MM.1S (cell line): ENCODE data around the gene P2RX3.

Source experiments
- DNase-seq: peaks from one replicate; pipeline ENCODE4 v3.0.0-alpha.2; 2015
- H2AFZ ChIP-seq: fragments of 300-600 bp; sonication (generic); 2 replicates; pipeline ENCODE4 v1.6.0; 2016; ENCODE audit warnings: antibody characterized with exemption, low read length
- H3F3A ChIP-seq: fragments of 300-600 bp; sonication (generic); 2 replicates; pipeline ENCODE4 v1.6.1; 2016; ENCODE audit warnings: mild to moderate bottlenecking, antibody characterized with exemption, low read length, moderate library complexity, mixed read lengths; ENCODE audit not compliant: insufficient read depth
- H3K27ac ChIP-seq: fragments of 300-600 bp; sonication (generic); 2 replicates; pipeline ENCODE4 v1.5.1; 2016; ENCODE audit warnings: mild to moderate bottlenecking, low read length
- H3K27me3 ChIP-seq: fragments of 300-600 bp; sonication (generic); replicated peaks from 2 replicates; pipeline ENCODE4 v1.6.0; 2016; ENCODE audit warnings: low read length; ENCODE audit not compliant: insufficient read depth
- H3K36me3 ChIP-seq: fragments of 300-600 bp; sonication (generic); replicated peaks from 2 replicates; pipeline ENCODE4 v1.6.1; 2016; ENCODE audit warnings: mild to moderate bottlenecking, low read length, mixed read lengths; ENCODE audit not compliant: insufficient read depth
- H3K4me1 ChIP-seq: fragments of 300-600 bp; sonication (generic); 2 replicates; pipeline ENCODE4 v1.6.1; 2016; ENCODE audit warnings: low read length, mixed read lengths
- H3K4me2 ChIP-seq: fragments of 300-600 bp; sonication (generic); 2 replicates; pipeline ENCODE4 v1.6.0; 2016; ENCODE audit warnings: low read depth, low read length
- H3K4me3 ChIP-seq: fragments of 300-600 bp; sonication (generic); 2 replicates; pipeline ENCODE4 v1.5.1; 2016; ENCODE audit warnings: low read length, mixed read lengths
- H3K79me2 ChIP-seq: fragments of 300-600 bp; sonication (generic); 2 replicates; pipeline ENCODE4 v1.6.1; 2016; ENCODE audit warnings: mixed run types, low read length, mixed read lengths
- H3K9ac ChIP-seq: fragments of 300-600 bp; sonication (generic); 2 replicates; pipeline ENCODE4 v1.6.1; 2016; ENCODE audit warnings: low read length, mixed read lengths
- H3K9me2 ChIP-seq: fragments of 300-600 bp; sonication (generic); replicated peaks from 2 replicates; pipeline ENCODE4 v1.6.1; 2016; ENCODE audit warnings: mild to moderate bottlenecking, low read length, mixed read lengths; ENCODE audit not compliant: insufficient read depth
- H3K9me3 ChIP-seq: fragments of 300-600 bp; sonication (generic); replicated peaks from 2 replicates; pipeline ENCODE4 v1.6.1; 2016; ENCODE audit warnings: mild to moderate bottlenecking, low read length, mixed read lengths; ENCODE audit not compliant: insufficient read depth
- H4K20me1 ChIP-seq: fragments of 300-600 bp; sonication (generic); 2 replicates; pipeline ENCODE4 v1.6.1; 2016; ENCODE audit warnings: mild to moderate bottlenecking, low read length, moderate library complexity, mixed read lengths; ENCODE audit not compliant: insufficient read depth
- EZH2 ChIP-seq: fragments of 300-600 bp; sonication (generic); optimal IDR thresholded peaks from 2 replicates; pipeline ENCODE3; 2017; ENCODE audit warnings: low read depth, mild to moderate bottlenecking, antibody characterized with exemption, low read length, mixed read lengths
- EZH2phosphoT487 ChIP-seq: fragments of 300-600 bp; sonication (generic); IDR thresholded peaks from 2 replicates; pipeline ENCODE4 v1.6.1; 2018; ENCODE audit warnings: antibody characterized with exemption, low read length
- TF ChIP-seq, protein P1 (sequence below): fragments of 300-600 bp; sonication (generic); IDR thresholded peaks from 2 replicates; pipeline ENCODE4 v1.5.1; 2016; ENCODE audit warnings: antibody characterized with exemption, low read length, mixed read lengths

Gene P2RX3

DNA sequence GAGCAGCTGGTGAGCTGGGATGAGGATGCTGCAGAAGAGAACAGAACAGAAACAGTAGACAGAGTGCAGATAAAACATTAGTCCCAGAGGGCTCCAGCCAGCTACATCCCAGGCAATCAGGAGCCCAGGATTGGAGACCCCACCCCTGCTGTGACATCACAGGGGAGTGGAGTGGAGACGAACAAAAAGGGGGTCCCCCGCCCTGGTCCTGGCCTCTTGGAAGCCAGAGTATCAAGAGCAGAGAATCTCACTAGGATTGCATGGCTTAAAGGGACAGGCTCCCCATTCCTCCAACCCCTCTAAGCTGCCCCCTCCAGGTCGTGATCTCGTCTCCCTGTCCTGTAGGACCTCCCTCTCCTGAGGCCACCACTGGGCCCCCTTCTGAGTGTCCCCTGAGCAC, at the start of gene P2RX3:
P2RX3 (plus strand) TSS at position 211 of the 400 bp plus-strand sequence. CDS start 199 bp downstream, outside the sequence.
- no peaks in the 10 kb centered on the region for H4K20me1 ChIP-seq
- H3K4me3 ChIP-seq, result no peak within 1 kb of the TSS
- H3K9ac ChIP-seq, result no peak within 1 kb of the TSS
- TF ChIP-seq EZH2phosphoT487 (no peak), EZH2 (no peak)
- TF ChIP-seq, protein P1, sequence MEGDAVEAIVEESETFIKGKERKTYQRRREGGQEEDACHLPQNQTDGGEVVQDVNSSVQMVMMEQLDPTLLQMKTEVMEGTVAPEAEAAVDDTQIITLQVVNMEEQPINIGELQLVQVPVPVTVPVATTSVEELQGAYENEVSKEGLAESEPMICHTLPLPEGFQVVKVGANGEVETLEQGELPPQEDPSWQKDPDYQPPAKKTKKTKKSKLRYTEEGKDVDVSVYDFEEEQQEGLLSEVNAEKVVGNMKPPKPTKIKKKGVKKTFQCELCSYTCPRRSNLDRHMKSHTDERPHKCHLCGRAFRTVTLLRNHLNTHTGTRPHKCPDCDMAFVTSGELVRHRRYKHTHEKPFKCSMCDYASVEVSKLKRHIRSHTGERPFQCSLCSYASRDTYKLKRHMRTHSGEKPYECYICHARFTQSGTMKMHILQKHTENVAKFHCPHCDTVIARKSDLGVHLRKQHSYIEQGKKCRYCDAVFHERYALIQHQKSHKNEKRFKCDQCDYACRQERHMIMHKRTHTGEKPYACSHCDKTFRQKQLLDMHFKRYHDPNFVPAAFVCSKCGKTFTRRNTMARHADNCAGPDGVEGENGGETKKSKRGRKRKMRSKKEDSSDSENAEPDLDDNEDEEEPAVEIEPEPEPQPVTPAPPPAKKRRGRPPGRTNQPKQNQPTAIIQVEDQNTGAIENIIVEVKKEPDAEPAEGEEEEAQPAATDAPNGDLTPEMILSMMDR, result no peak
- DNase-seq, result no peak
- no peaks in the 10 kb centered on the region for H3F3A ChIP-seq
- H3K9me3 ChIP-seq, result no peaks in the 10 kb centered on the region
- H2AFZ ChIP-seq, result no peak within 1 kb of the TSS
- H3K79me2 ChIP-seq, result peaks cover 30% of the 10 kb centered on the region
- peaks cover 13% of the 10 kb centered on the region for H3K4me1 ChIP-seq
- no peak within 1 kb of the TSS for H3K4me2 ChIP-seq
- H3K36me3 ChIP-seq, result peaks cover 3% of the 10 kb centered on the region; the same call in 1 of the 2 replicates
- no peaks in the 10 kb centered on the region for H3K9me2 ChIP-seq
- 0 out of 2 replicates have a peak, but pooled peaks cover 3% of the 10 kb centered on the region for H3K27me3 ChIP-seq
- H3K27ac ChIP-seq, result no peak within 1 kb of the TSS

GRCh38 chr11:57288771-57289579, 49.2 kb upstream of the P2RX3 start:
- Histone ChIP-seq H3K9ac (no peak overlapping the region), H4K20me1 (no peaks in the 10 kb centered on the region), H3K9me2 (no peaks in the 10 kb centered on the region), H3K4me3 (no peak overlapping the region), H3K27me3 (no peaks in the 10 kb centered on the region), H3K79me2 (no peaks in the 10 kb centered on the region), H3K4me1 (no peaks in the 10 kb centered on the region), H3K4me2 (no peak overlapping the region), H3F3A (no peaks in the 10 kb centered on the region), H3K36me3 (no peaks in the 10 kb centered on the region), H3K27ac (no peak overlapping the region), H2AFZ (no peak overlapping the region), H3K9me3 (no peaks in the 10 kb centered on the region)
- TF ChIP-seq EZH2 (no peak), EZH2phosphoT487 (no peak)
- TF ChIP-seq, protein P1, result no peak
- no peak for DNase-seq

- Histone ChIP-seq H3K9me3 (no peaks in the 10 kb centered on the region), H3F3A (no peaks in the 10 kb centered on the region), H3K36me3 (no peaks in the 10 kb centered on the region), H3K9me2 (no peaks in the 10 kb centered on the region), H3K4me3 (no peak overlapping the region), H3K9ac (no peak overlapping the region), H3K4me1 (no peaks in the 10 kb centered on the region), H3K4me2 (no peak overlapping the region), H4K20me1 (no peaks in the 10 kb centered on the region), H2AFZ (no peak overlapping the region), H3K27me3 (no peaks in the 10 kb centered on the region), H3K79me2 (no peaks in the 10 kb centered on the region), H3K27ac (no peak overlapping the region)
- TF ChIP-seq, protein P1, result no peak
- TF ChIP-seq EZH2phosphoT487 (no peak), EZH2 (no peak)
- no peak for DNase-seq
These were observed 47.9 kb upstream of the P2RX3 start for GRCh38 chr11:57290288-57290687.
